Stimulated activated CD8-positive, alpha-beta memory T cell treated with anti-CD3 and anti-CD28 coated beads, Interleukin-15, amount 100 ng/mL, for 4 hours (primary cell): Measurements from ENCODE around the gene MRPL14.

Experiments
- DNase-seq, 2 donors: peaks; one replicate each; pipeline ENCODE4 v3.0.0-alpha.2; 2020; ENCODE audit warnings: low read depth in 2 of 2

The MRPL14 gene

DNA sequence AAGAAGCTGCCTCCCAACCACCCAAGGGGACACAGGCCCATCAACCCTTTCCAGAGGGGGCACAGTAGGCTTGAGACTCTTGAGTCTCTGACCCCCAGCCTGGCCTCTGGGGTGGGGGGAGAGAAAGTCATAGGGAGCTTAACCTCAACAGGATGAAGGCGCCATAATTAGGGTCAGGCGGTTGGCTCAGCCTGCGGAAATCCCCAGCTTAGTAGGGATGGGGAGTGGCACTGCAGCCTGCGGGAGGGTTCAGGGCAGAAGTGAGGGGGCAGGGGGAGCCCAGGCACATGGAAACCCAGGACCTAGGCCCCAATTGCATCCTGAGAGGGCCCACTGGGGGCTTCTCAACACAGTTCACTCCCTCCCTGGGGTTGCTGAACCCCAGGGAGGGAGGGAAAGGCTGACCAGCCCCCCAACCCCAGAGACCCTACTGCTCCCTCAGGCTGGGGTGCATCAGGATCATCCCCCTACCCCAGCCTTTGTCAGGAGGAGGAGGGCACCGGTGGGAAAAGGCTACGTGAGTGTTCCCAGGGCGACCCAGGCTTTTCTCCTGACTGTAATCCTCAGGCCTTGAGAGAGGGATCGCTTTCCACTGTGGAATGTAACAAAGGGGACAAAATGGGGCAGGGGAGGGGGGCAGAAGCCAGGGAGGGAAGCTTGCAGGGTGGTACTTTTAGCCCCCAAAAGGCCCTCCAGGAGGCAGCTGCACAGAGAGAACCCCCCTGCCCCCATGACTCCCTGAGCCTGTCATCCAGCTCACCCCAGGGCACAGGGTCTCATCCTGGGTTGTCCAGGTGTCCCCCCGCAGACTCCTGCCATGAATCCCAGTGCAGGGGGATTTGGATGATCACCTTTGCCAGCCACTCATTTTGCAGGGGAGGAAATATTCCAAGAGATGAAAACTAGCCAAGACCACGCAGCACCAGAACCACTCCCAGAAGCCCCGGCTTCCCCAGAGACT is 46.4 kb downstream of the MRPL14 start:
- DNase-seq: no peak

- no peak for DNase-seq
Observed at GRCh38 chr6:44079672-44080071, 47.6 kb downstream of the MRPL14 start.

- DNase-seq: peak; percentile 30 to 45
Observed at GRCh38 chr6:44078827-44079671, 48.2 kb downstream of the MRPL14 start.

- DNase-seq: no peak
Observed at GRCh38 chr6:44078219-44078826, 48.9 kb downstream of the MRPL14 start.

GRCh38 chr6:44077214-44077946 is 49.9 kb downstream of the MRPL14 start:
- DNase-seq: no peak

GRCh38 chr6:44076356-44077213 is 50.7 kb downstream of the MRPL14 start:
- no peak for DNase-seq

- DNase-seq: no peak
Observed at GRCh38 chr6:44075647-44076355, 51.5 kb downstream of the MRPL14 start.

DNA sequence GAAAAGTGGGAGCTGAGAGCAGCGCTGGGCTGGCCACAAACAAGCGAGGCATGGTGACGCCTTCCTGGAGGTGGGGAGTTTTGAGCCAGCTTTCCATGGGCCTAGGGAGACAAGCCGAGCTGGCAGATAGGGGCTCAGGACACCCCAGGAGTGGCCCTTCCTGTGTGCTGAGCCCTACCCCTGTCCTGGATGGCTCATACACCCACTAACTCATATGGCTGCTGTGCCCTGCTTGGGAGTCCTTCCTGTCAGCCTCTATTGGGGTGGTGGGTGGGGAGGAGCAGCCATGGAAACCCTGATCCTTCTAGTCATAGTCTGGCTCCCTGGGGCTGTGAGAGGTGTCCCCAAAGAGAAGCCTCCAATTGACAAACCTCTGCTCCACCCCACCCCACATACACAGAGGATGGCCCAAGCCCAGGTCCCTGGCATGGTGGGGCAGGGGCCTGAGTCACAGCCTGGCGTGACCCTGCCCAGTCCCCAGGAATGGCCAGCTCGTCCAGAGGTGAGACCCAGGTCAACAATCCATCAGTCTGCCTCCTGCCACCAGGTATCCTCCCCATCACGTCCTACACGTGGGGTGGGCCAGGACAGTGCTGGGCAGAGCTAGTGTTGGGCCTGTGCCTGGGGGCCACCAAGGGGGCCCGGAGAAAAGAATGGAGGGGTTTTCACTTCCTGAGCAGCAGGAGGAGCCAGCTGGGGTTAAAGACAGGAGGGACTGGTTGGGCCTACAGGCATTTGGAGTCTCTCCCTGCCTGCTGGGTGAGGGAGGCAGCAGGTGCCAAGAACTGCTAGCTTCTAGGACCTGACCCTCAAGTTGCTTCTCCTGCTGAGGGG is 52.2 kb downstream of the MRPL14 start:
- DNase-seq: no peak

GRCh38 chr6:44074439-44074812 is 52.8 kb downstream of the MRPL14 start:
- DNase-seq: peak; percentile 34 to 36

DNA sequence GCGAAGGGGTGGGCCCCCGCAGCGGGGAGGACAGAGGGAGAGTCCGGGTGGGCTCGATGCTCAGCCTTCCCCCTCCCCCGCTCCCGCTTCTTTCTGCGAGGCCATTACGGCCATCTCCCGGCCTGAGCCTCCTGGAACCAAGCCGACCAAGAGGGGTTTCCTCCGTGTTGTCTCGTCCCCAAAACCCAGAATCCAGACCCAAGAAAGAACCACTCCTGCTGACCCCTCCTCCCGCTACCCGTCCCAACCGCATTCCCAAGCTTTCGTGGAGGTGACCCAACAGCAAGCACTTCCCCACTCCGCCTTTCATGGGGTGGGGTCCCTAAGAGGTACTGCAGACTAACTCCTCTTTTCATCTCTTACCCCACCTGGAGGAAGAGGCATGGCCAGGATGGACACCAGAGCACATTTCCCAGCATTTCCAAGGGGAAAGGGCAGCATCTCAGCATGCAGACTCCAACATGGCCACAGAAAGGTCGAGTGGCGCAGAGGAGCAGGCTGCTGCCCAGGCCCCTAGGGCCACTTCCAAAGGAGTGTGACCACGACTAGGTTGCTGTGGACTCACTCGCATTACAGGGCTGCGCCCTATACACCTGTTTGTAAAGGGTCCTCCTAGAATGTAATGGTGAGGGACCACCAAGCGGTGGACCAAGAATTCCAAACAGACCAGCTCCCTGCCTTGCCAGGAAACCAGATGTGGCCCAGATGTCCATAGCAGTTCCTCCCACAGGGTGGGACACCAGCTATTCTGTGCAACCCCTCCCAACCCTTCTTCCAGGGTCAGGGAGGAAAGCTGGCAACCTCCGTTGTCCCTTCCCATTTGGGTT is 53.4 kb downstream of the MRPL14 start:
- DNase-seq: no peak

DNA sequence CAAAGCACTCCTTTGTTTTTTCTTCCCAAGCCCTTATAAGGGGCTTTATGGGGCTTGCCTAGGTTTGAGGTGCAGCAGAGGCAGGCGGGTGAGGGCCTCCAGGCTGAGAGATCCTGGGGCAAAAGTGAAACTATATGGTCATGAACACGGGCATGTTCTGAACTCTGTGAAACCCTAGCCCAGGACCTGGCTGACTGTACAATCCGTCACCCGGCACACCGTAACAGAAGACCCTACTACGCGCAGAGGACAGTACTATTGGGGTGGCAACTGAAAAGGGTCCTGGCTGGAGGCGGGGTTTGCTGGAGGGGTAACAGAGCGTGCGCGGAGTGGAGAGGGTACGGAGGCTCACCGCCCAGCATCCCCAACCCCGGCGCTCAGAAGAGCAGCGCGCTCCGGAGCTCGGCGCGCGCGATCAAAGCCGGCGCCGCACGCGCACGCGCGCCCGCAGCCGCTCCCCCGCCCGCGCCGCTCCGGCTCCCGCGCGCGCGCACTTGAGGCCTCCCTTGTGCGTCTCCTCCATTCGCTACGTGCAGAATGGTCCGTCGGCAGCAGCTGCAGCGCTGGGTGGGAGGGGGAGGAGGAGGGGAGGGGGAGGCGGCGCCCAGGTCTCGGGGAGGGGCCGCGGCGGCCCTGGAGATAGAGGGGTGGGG is 54.2 kb downstream of the MRPL14 start:
- peak; percentile 35 to 37 for DNase-seq

DNA sequence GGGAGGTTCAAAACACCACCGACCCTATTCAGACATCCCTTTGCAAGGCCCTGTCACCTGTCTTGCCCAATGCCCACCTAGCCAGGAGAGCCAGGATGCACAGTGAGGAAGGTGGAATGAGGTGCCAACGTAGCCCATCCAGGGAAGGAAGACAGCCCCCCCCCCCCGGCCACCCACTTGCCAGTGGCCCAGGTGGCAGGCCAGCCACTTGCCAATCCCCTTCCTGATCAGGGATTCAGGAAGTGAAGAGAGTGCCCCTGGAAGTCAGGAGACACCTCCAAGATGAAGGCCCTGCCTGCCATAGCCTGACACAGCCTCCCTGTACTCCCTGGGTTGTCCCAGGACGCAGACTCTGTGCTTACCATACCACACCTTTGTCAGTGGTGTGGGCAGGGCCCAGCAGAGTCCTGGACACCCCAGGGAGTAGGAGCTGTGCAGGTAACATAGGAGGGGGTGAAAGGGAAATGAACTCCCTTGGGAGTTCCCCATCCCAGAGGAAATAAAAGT is 54.7 kb downstream of the MRPL14 start:
- DNase-seq: no peak

- DNase-seq: no peak
Observed at GRCh38 chr6:44071670-44072451, 55.4 kb downstream of the MRPL14 start.

- no peak for DNase-seq
Observed at GRCh38 chr6:44068607-44069296, 58.5 kb downstream of the MRPL14 start.

GRCh38 chr6:44067173-44068139 is 59.8 kb downstream of the MRPL14 start:
- DNase-seq: no peak
